NB4 (cell line): ENCODE results near the gene CROCC2.

Source experiments
- CTCF ChIP-seq: IDR thresholded peaks from one replicate; pipeline ENCODE4 v1.5.1; 2012; ENCODE audit warnings: low read depth, low read length
- MYC ChIP-seq: IDR thresholded peaks from 2 replicates; pipeline ENCODE4 v1.6.1; 2011; ENCODE audit warnings: low read depth, low read length
- POLR2A ChIP-seq: IDR thresholded peaks from 2 replicates; pipeline ENCODE4 v1.6.1; 2011; ENCODE audit warnings: mild to moderate bottlenecking; ENCODE audit not compliant: insufficient read length; ENCODE audit errors: extremely low read depth

GRCh38 chr2:241041589-241042158 lies 135.5 kb downstream of the CROCC2 start:
- TF ChIP-seq CTCF, result no peak
- no peak for TF ChIP-seq POLR2A
- no peak for TF ChIP-seq MYC
